GM23248 (cell line): ENCODE results near the gene SLAMF1. TPM values are rescaled to one million over a fixed set of nuclear protein-coding genes. Genes with fewer than 3 reads are reported as not detected.

Experiments used
- DNase-seq: peaks from one replicate; pipeline ENCODE4 v3.0.0-alpha.2; 2015
- H2AFZ ChIP-seq: fragments of 200-600 bp; sonication (generic); 2 replicates; pipeline ENCODE4 v1.6.1; 2016; ENCODE audit warnings: antibody characterized with exemption
- H3F3A ChIP-seq: fragments of 200-600 bp; sonication (generic); 2 replicates; pipeline ENCODE4 v1.6.1; 2016; ENCODE audit warnings: mild to moderate bottlenecking, antibody characterized with exemption, mixed run types; ENCODE audit not compliant: insufficient read depth
- H3K27ac ChIP-seq: fragments of 200-600 bp; sonication (generic); 2 replicates; pipeline ENCODE4 v1.5.1; 2016; ENCODE audit warnings: mild to moderate bottlenecking
- H3K27me3 ChIP-seq: fragments of 200-600 bp; sonication (generic); replicated peaks from 2 replicates; pipeline ENCODE4 v1.6.1; 2016; ENCODE audit warnings: mild to moderate bottlenecking; ENCODE audit not compliant: insufficient read depth
- H3K36me3 ChIP-seq: fragments of 200-600 bp; sonication (generic); 2 replicates; pipeline ENCODE4 v1.6.1; 2016; ENCODE audit warnings: low read depth, mild to moderate bottlenecking
- H3K4me1 ChIP-seq: fragments of 200-600 bp; sonication (generic); 2 replicates; pipeline ENCODE4 v1.6.1; 2016; ENCODE audit warnings: mild to moderate bottlenecking; ENCODE audit not compliant: insufficient read depth
- H3K4me2 ChIP-seq: fragments of 200-600 bp; sonication (generic); one replicate; pipeline ENCODE4 v1.6.1; 2016; ENCODE audit warnings: mild to moderate bottlenecking; ENCODE audit not compliant: unreplicated experiment
- H3K4me3 ChIP-seq: fragments of 200-600 bp; sonication (generic); 2 replicates; pipeline ENCODE4 v1.5.1; 2016; ENCODE audit warnings: mild to moderate bottlenecking
- H3K79me2 ChIP-seq: fragments of 200-600 bp; sonication (generic); 2 replicates; pipeline ENCODE4 v1.6.1; 2016; ENCODE audit warnings: mild to moderate bottlenecking; ENCODE audit not compliant: insufficient read depth
- H3K9ac ChIP-seq: fragments of 200-600 bp; sonication (generic); 2 replicates; pipeline ENCODE4 v1.6.1; 2016; ENCODE audit warnings: mild to moderate bottlenecking
- H3K9me2 ChIP-seq: fragments of 200-600 bp; sonication (generic); 2 replicates; pipeline ENCODE4 v1.6.1; 2016; ENCODE audit warnings: mixed run types, mild to moderate bottlenecking, moderate library complexity; ENCODE audit not compliant: insufficient read depth
- H3K9me3 ChIP-seq: fragments of 200-600 bp; sonication (generic); one replicate; pipeline ENCODE4 v1.6.1; 2017; ENCODE audit warnings: low read depth
- H4K20me1 ChIP-seq: fragments of 200-600 bp; sonication (generic); 2 replicates; pipeline ENCODE4 v1.6.0; 2016; ENCODE audit not compliant: insufficient read depth
- EZH2 ChIP-seq: fragments of 200-600 bp; sonication (generic); IDR thresholded peaks from 2 replicates; pipeline ENCODE4 v1.6.1; 2018; ENCODE audit warnings: antibody characterized with exemption, mild to moderate bottlenecking; ENCODE audit not compliant: insufficient read depth, poor library complexity, severe bottlenecking
- EZH2phosphoT487 ChIP-seq: fragments of 200-600 bp; sonication (generic); IDR thresholded peaks from 2 replicates; pipeline ENCODE4 v1.6.1; 2018; ENCODE audit warnings: antibody characterized with exemption, moderate library complexity, mild to moderate bottlenecking, low read depth; ENCODE audit not compliant: insufficient read depth
- WGBS, 2 experiments: methylation state at CpG; one replicate each; pipeline ENCODE4 v1.1.6; 2015 to 2017; ENCODE audit warnings: low lambda C conversion rate in 2 of 2, low coverage in 1 of 2; ENCODE audit errors: missing lambda C conversion rate in 2 of 2; 5-methylcytosine and 5-hydroxymethylcytosine counted together
- in situ Hi-C: fragments of 300-500 bp; cut with MboI; formaldehyde crosslinking; loops from 2 replicates; pipeline ENCODE4 v1.15.0; 2020
- polyA plus RNA-seq: library from polyadenylated mRNA; unstranded; fragments of >200 nt; fragmentation: Nextera tagmentation; extraction: Ambion mirVana; gene quantifications from 2 replicates; pipeline ENCODE4 v1.2.1, GENCODE V29; 2016
- total RNA-seq: library from RNA; depleted of rRNA; stranded (reverse); fragments of >200 nt; shearing (Covaris generic); gene quantifications from 2 replicates; pipeline ENCODE4 v1.2.3, GENCODE V29; 2014

Gene SLAMF1
- total and polyA plus RNA-seq, 2 experiments from 2014 or later: not detected

DNA sequence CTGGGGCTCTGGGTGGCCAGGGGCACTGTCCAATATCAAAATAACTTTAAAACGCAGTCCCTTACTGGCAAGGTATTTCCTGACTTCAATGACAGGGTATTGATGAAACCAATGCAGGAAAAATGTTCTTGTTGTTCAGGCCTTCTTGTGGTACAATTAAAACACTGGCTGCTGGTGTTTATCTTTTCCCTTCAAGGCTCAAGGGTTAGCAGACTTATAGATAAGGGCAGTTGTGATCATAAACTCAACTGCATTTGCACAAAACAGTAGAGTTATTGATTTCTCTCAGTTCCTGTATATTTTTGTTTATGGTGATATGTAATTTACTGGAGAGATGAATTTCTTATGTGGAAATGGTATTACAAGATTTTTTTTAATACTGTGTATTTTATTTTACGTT, 64.9 kb downstream of the SLAMF1 start:
- Histone ChIP-seq H3K27me3 (0 out of 2 replicates have a peak, but pooled peaks cover 4% of the 10 kb centered on the region), H3K4me2 (no peak overlapping the region), H4K20me1 (no peaks in the 10 kb centered on the region), H3K9ac (no peak overlapping the region), H3K36me3 (no peaks in the 10 kb centered on the region), H3K79me2 (no peaks in the 10 kb centered on the region), H3K9me2 (no peaks in the 10 kb centered on the region), H3K4me1 (no peaks in the 10 kb centered on the region), H3F3A (no peaks in the 10 kb centered on the region), H3K27ac (no peak overlapping the region), H3K9me3 (no peaks in the 10 kb centered on the region), H2AFZ (no peak overlapping the region), H3K4me3 (no peak overlapping the region)
- in situ Hi-C loops: no loop called here
- TF ChIP-seq EZH2: no peak
- TF ChIP-seq EZH2phosphoT487: no peak
- DNase-seq: no peak
- 4 to 5% methylated on average over 2 of the region's 2 CpGs for WGBS, 2 experiments

DNA sequence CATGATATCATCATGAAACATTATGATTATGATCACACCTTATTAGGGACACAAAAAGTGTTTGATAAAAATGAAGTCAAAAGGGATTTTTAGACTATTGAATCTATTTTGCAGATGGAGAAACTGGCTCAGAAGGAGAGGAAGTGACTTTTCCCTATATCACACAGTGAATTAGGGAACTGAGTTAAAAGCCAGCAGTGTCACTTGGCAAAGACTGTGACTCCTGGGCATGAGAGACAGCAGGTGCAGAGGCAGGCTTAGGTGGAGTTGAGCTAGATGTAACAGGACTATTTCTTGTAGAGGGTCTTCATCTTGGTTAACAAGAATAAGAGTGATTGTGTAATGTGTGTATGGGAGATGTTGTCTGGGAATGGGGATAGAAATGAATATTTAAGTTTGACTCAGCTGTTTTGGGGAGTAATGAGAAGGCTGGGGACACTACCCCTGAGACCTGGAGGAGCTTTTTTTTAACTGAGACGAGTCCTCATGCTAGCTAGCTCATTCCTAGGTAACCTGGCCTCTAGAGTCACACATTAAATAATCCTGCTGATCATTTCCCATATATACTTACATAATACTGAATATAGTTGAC, 66.5 kb downstream of the SLAMF1 start:
- Histone ChIP-seq H3F3A (no peaks in the 10 kb centered on the region), H4K20me1 (no peaks in the 10 kb centered on the region), H3K79me2 (no peaks in the 10 kb centered on the region), H3K9me3 (no peaks in the 10 kb centered on the region), H3K36me3 (no peaks in the 10 kb centered on the region), H3K4me1 (no peaks in the 10 kb centered on the region), H3K9ac (no peak overlapping the region), H3K4me2 (no peak overlapping the region), H3K9me2 (no peaks in the 10 kb centered on the region), H2AFZ (no peak overlapping the region), H3K27me3 (0 out of 2 replicates have a peak, but pooled peaks cover 3% of the 10 kb centered on the region), H3K4me3 (no peak overlapping the region), H3K27ac (no peak overlapping the region)
- DNase-seq: no peak
- in situ Hi-C loops: no loop called here
- WGBS, 2 experiments: 0 to 8% methylated on average over 1 of the region's 1 CpG
- TF ChIP-seq EZH2phosphoT487: no peak
- TF ChIP-seq EZH2: no peak

DNA sequence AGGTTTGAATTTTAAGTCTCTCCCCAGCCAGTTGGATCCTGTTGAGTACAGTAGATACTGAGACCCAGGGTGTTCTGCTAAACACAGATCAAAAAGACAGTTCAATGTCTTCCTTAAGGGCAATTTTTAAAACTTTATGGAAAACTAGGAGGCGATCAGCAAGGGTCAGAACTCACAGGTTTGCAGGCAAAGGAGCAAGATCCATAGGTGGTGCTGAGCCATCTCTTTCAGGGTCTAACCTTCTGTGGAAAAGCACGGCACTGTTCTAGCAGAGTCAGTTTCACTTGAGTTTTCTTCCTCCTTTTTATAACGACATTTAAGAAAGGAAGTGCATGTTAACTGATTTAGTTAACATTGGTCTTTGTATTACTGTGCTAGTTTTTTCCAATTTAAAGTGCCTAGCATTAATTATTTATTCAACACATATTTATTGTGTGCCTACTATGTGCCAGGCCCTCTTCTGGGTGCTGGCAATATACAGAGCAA, 67.6 kb downstream of the SLAMF1 start, which contains the start of gene CD84:
TSS of gene CD84 (minus strand) at position 281 of the 486 bp plus-strand sequence. CDS start at position 222, 59 bp downstream.
- Histone ChIP-seq H2AFZ (no peak within 1 kb of the TSS; the same call in 1 of the 2 replicates), H3K27ac (no peak within 1 kb of the TSS), H3K9me2 (no peaks in the 10 kb centered on the region), H3K27me3 (no peaks in the 10 kb centered on the region), H3K4me1 (no peaks in the 10 kb centered on the region), H4K20me1 (no peaks in the 10 kb centered on the region), H3K9me3 (no peaks in the 10 kb centered on the region), H3K36me3 (no peaks in the 10 kb centered on the region), H3K4me3 (no peak within 1 kb of the TSS), H3K4me2 (no peak within 1 kb of the TSS), H3K9ac (no peak within 1 kb of the TSS), H3K79me2 (no peaks in the 10 kb centered on the region), H3F3A (no peaks in the 10 kb centered on the region)
- DNase-seq: no peak
- in situ Hi-C loops: no loop called here
- WGBS, 2 experiments: 18 to 35% methylated on average over 3 of the region's 3 CpGs
- no peak for TF ChIP-seq EZH2
- TF ChIP-seq EZH2phosphoT487: no peak

DNA sequence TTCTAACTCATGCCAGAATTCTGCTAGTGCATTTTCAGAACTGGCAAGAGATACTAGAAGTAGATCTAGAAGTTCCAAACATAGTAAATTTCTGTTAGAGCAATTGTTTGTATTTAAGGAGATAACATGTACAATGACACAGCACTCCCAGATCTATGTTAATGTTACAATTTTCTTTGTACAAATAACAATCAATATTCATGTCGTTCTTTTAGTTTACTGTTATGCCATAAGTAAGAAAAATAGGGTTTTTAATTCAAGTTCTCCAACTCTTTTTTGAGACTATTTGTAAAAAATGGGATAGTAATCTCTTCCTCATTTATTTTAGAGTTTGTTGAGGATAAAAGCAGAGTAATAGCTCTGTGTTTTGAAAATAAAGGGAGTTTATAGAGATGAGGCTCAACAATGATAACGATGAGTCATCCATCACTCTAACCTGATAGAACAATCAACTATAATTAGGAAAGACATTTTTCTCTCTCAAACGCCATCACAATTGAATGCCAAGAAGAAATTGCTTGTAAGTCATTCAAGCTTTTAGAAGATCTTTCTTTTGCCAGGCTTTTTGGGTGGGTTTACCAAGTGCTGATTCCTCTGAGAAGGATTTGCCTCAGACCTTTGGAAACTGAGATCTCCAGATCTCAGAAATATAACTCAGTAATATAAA, 68.2 kb downstream of the SLAMF1 start:
- no peaks in the 10 kb centered on the region for H3K4me1 ChIP-seq
- no peaks in the 10 kb centered on the region for H4K20me1 ChIP-seq
- no peak overlapping the region; the same call in 1 of the 2 replicates for H2AFZ ChIP-seq
- DNase-seq: no peak
- 3 to 4% methylated on average over 3 of the region's 3 CpGs for WGBS, 2 experiments
- in situ Hi-C loops: no loop called here
- H3K36me3 ChIP-seq: no peaks in the 10 kb centered on the region
- no peak overlapping the region for H3K9ac ChIP-seq
- no peaks in the 10 kb centered on the region for H3F3A ChIP-seq
- H3K79me2 ChIP-seq: no peaks in the 10 kb centered on the region
- no peaks in the 10 kb centered on the region for H3K27me3 ChIP-seq
- no peaks in the 10 kb centered on the region for H3K9me2 ChIP-seq
- H3K4me3 ChIP-seq: no peak overlapping the region
- H3K4me2 ChIP-seq: no peak overlapping the region
- no peaks in the 10 kb centered on the region for H3K9me3 ChIP-seq
- H3K27ac ChIP-seq: no peak overlapping the region
- TF ChIP-seq EZH2 (no peak), EZH2phosphoT487 (no peak)
